K562 (cell line): ENCODE data around the gene LBP. TPM values are rescaled to one million over a fixed set of nuclear protein-coding genes. Genes with fewer than 3 reads are reported as not detected.
A peak's percentile ranks its signal among the peaks of the same experiment; 100 is the strongest.

Experiments
- ATAC-seq: fragments of 200-7000 bp; cut with Tn5 transposase; 3 replicates; pipeline ENCODE4 v1.9.1; 2020; ENCODE audit warnings: moderate library complexity
- BruUV-seq: library from RNA; stranded (reverse); fragments of 400-500 nt; replicated peaks from 2 replicates; lab custom pipeline; 2021; lab: Mats Ljungman, UMichigan
- CTCF ChIA-PET: fragments of 300-600 bp; formaldehyde crosslinking; extraction: SDS; loops from one replicate; lab custom pipeline; 2021; ENCODE audit warnings: low intra/inter-chr PET ratio; lab: Yijun Ruan, JAX
- POLR2A ChIA-PET: fragments of 300-600, 350-650 bp; sonication (Branson Sonifier 250); formaldehyde crosslinking; extraction: SDS; loops from one replicate; lab custom pipeline; 2021; ENCODE audit warnings: antibody characterized with exemption, inconsistent platforms; lab: Yijun Ruan, JAX
- DNase-seq, 4 experiments: peaks; one replicate each; pipeline versions ENCODE4 v3.0.0 to v3.0.0-alpha.2; 2011 to 2018; ENCODE audit warnings: low spot score in 3 of 4, mixed read lengths in 3 of 4; ENCODE audit errors: extremely low read depth in 1 of 4
- FAIRE-seq: peaks from 2 replicates; lab custom pipeline; 2011; peaks lifted over from hg19 to GRCh38; lab: Jason Lieb, UNC
- H2AFZ ChIP-seq: 2 replicates; pipeline ENCODE4 v1.6.0; 2011; ENCODE audit warnings: low read depth, low read length, control low read depth, inconsistent platforms
- H3K27ac ChIP-seq: fragments of 200-600 bp; 3 replicates; pipeline ENCODE4 v1.8.0; 2011; ENCODE audit warnings: low read depth, mild to moderate bottlenecking, control low read depth, inconsistent platforms, low read length, moderate library complexity, mixed read lengths; ENCODE audit errors: extremely low read depth
- H3K27me3 ChIP-seq, 2 experiments: fragments of 300-600 bp in 1 of 2; 2 replicates in 1 of 2; 3 replicates in 1 of 2; pipeline versions ENCODE4 v1.6.0 to v1.8.0; 2011; ENCODE audit warnings: inconsistent platforms in 2 of 2, low read length in 2 of 2, mild to moderate bottlenecking in 1 of 2, mixed read lengths in 1 of 2, moderate library complexity in 1 of 2; ENCODE audit not compliant: control insufficient read depth in 2 of 2, insufficient read depth in 2 of 2
- H3K36me3 ChIP-seq: fragments of 300-600 bp; 3 replicates; pipeline ENCODE4 v1.8.0; 2011; ENCODE audit warnings: mild to moderate bottlenecking, low read length, inconsistent platforms; ENCODE audit not compliant: control insufficient read depth, insufficient read depth
- H3K4me1 ChIP-seq, 2 experiments: fragments of 200-600 bp in 1 of 2; replicated peaks in 1 of 2; 2 replicates in 1 of 2; 3 replicates in 1 of 2; pipeline versions ENCODE4 v1.5.1 to v1.8.0; 2011; ENCODE audit warnings: inconsistent platforms in 2 of 2, low read length in 2 of 2, mild to moderate bottlenecking in 1 of 2, mixed read lengths in 1 of 2, moderate library complexity in 1 of 2; ENCODE audit not compliant: control insufficient read depth in 2 of 2, insufficient read depth in 2 of 2
- H3K4me2 ChIP-seq: 2 replicates; pipeline ENCODE4 v1.6.1; 2011; ENCODE audit warnings: low read length, control low read depth, inconsistent platforms, mixed read lengths; ENCODE audit not compliant: insufficient read depth
- H3K4me3 ChIP-seq: fragments of 200-600 bp; sonication (generic), shearing (Covaris generic); 2 replicates; pipeline ENCODE4 v1.5.1; 2016; ENCODE audit warnings: control low read depth, inconsistent platforms
- H3K79me2 ChIP-seq: fragments of 200-600 bp; 3 replicates; pipeline ENCODE4 v1.8.0; 2011; ENCODE audit warnings: low read length, inconsistent platforms; ENCODE audit not compliant: control insufficient read depth, insufficient read depth
- H3K9ac ChIP-seq, 2 experiments: 2 replicates each; pipeline versions ENCODE4 v1.6.0 to v1.6.1; 2011; ENCODE audit warnings: low read depth in 2 of 2, low read length in 2 of 2, control low read depth in 1 of 2, inconsistent platforms in 1 of 2, mild to moderate bottlenecking in 1 of 2, mixed read lengths in 1 of 2; ENCODE audit not compliant: insufficient read depth in 1 of 2
- H3K9me1 ChIP-seq: one replicate; pipeline ENCODE4 v1.6.0; 2011; ENCODE audit warnings: inconsistent platforms, mild to moderate bottlenecking, low read length, moderate library complexity; ENCODE audit not compliant: control insufficient read depth, insufficient read depth
- H3K9me3 ChIP-seq: replicated peaks from 2 replicates; pipeline ENCODE4 v1.5.1; 2011; ENCODE audit warnings: low read depth, low read length, inconsistent platforms; ENCODE audit not compliant: control insufficient read depth, insufficient read depth
- H4K20me1 ChIP-seq: replicated peaks from 2 replicates; pipeline ENCODE4 v1.6.1; 2011; ENCODE audit warnings: low read length, inconsistent platforms, mixed read lengths; ENCODE audit not compliant: control insufficient read depth, insufficient read depth
- CEBPB ChIP-seq: fragments of 450-650 bp; IDR thresholded peaks from 2 replicates; pipeline ENCODE4 v1.6.1; 2016; ENCODE audit warnings: missing genetic modification characterization, missing compliant biosample characterization
- MEF2A ChIP-seq: IDR thresholded peaks from 2 replicates; pipeline ENCODE4 v1.6.1; 2011; ENCODE audit warnings: low read depth, mild to moderate bottlenecking, low read length, moderate library complexity; ENCODE audit not compliant: control insufficient read depth
- NEUROD1 ChIP-seq: fragments of 150-350 bp; IDR thresholded peaks from 2 replicates; pipeline ENCODE4 v1.6.1; 2014; ENCODE audit warnings: borderline replicate concordance, low read length, low read depth; ENCODE audit not compliant: partially characterized antibody
- NFXL1 ChIP-seq: fragments of 450-650 bp; formaldehyde crosslinking; IDR thresholded peaks from 2 replicates; pipeline ENCODE4 v1.4.0; 2021; ENCODE audit warnings: mild to moderate bottlenecking
- SRSF1 ChIP-seq: fragments of 200-400 bp; formaldehyde crosslinking; IDR thresholded peaks from 2 replicates; pipeline ENCODE4 v1.6.1; 2017; ENCODE audit warnings: mild to moderate bottlenecking, low read depth, low read length, moderate library complexity
- THAP12 ChIP-seq: fragments of 250-450 bp; sonication (Bioruptor Pico); IDR thresholded peaks from 2 replicates; pipeline ENCODE4 v1.9.0; 2021; ENCODE audit warnings: mild to moderate bottlenecking, inconsistent platforms
- ZNF12 ChIP-seq: sonication (generic); formaldehyde crosslinking; IDR thresholded peaks from 2 replicates; pipeline ENCODE4 v1.4.0; 2020; ENCODE audit warnings: mild to moderate bottlenecking, missing genetic modification reagents
- WGBS: fragments of 100-300 bp; shearing (Covaris generic); methylation state at CpG from one replicate; pipeline ENCODE4 v1.1.6; 2016; ENCODE audit warnings: low coverage, mixed read lengths; ENCODE audit not compliant: insufficient coverage; ENCODE audit errors: missing lambda C conversion rate; 5-methylcytosine and 5-hydroxymethylcytosine counted together
- in situ Hi-C: fragments of 300-500 bp; cut with MboI; formaldehyde crosslinking; loops from 4 replicates; pipeline ENCODE4 v1.15.0; 2018; ENCODE audit warnings: inconsistent platforms, mixed read lengths
- intact Hi-C: fragments of 100-400 bp; cut with micrococcal nuclease; formaldehyde crosslinking; loops from 2 replicates; pipeline ENCODE4 v1.14.2; 2022
- polyA plus RNA-seq, 8 experiments: library from polyadenylated mRNA; depleted of rRNA in 4 of 8; stranded (reverse) in 5 of 8; unstranded in 3 of 8; fragments of >200 nt; fragmentation: Nextera tagmentation in 2 of 8; fragmentation: Illumina TruSeq in 1 of 8; extraction: Ambion mirVana in 2 of 8; extraction: Trizol in 1 of 8; gene quantifications; 2 replicates each; pipeline versions ENCODE4 v1.2.1 to v1.2.3, GENCODE V29; 2011 to 2014; ENCODE audit warnings: inconsistent platforms in 1 of 8, missing spikeins in 1 of 8
- total RNA-seq, 7 experiments: library from RNA; depleted of rRNA in 6 of 7; stranded (reverse); fragments of >200 nt in 6 of 7; fragmentation: Illumina TruSeq in 2 of 7; extraction: Trizol in 2 of 7; gene quantifications; 2 replicates each; pipeline versions ENCODE4 v1.2.1 to v1.2.3, GENCODE V29; 2011 to 2021; ENCODE audit warnings: low replicate concordance in 1 of 7

The LBP gene
- total and polyA plus RNA-seq, 9 of the 15 experiments (the other 6 are each of a cell fraction or from before 2014, with no cell fraction given), result 0.06 to 0.31 (median 0.09) TPM; not detected in 3

- TF ChIP-seq ZNF12 (CRISPR knock-in tag), result no peak
- no peak for TF ChIP-seq NEUROD1
Measured at GRCh38 chr20:38357653-38358207, 11.4 kb downstream of the LBP start (continued).

- POLR2A ChIA-PET, result interaction anchor here (1.0 to 1.4 kb wide), 2 partner anchors 16 to 36 kb away, joined by 3 read pairs; no protein-coding TSS in a partner anchor
- TF ChIP-seq NFXL1 (CRISPR knock-in tag), result no peak
- TF ChIP-seq MEF2A, result no peak
- no peak for TF ChIP-seq THAP12
- no peak for TF ChIP-seq SRSF1
- 0 out of 2 replicates have a peak, but pooled peaks have one; percentile 24 for TF ChIP-seq CEBPB (tag)
- 57% methylated on average over 7 of the region's 7 CpGs for WGBS
- Histone ChIP-seq H3K36me3 (no peaks in the 10 kb centered on the region), H3K9me1 (no peaks in the 10 kb centered on the region), H3K9me3 (no peaks in the 10 kb centered on the region), H4K20me1 (no peaks in the 10 kb centered on the region; the same call in 1 of the 2 replicates), H3K79me2 (no peaks in the 10 kb centered on the region), H2AFZ (peak overlapping the region; percentile 85), H3K27me3 (peaks cover 0 to 3% of the 10 kb centered on the region in 2 experiments; a peak in 2 of 5 replicates), H3K4me3 (no peak overlapping the region), H3K9ac (peak overlapping the region; percentile 15 to 21; a peak in 1 of 4 replicates), H3K4me1 (peaks cover 17 to 27% of the 10 kb centered on the region in 2 experiments), H3K27ac (no peak overlapping the region), H3K4me2 (no peak overlapping the region)
- in situ Hi-C loops, result no loop called here
- FAIRE-seq, result no peak
- no peak for ATAC-seq
- no TSS peak for BruUV-seq
- DNase-seq, result no peak
- CTCF ChIA-PET, result no interaction called here
- intact Hi-C loops, result no loop called here
Measured at GRCh38 chr20:38358556-38358955, 12.3 kb downstream of the LBP start.
